Measurements from ENCODE around the gene ARHGEF10L. TPM values are rescaled to one million over a fixed set of nuclear protein-coding genes. Genes with fewer than 3 reads are reported as not detected.

ARHGEF10L gene
- total and polyA plus RNA-seq, 8 donors, result 16.8 to 39.6 (median 21.1) TPM

DNA sequence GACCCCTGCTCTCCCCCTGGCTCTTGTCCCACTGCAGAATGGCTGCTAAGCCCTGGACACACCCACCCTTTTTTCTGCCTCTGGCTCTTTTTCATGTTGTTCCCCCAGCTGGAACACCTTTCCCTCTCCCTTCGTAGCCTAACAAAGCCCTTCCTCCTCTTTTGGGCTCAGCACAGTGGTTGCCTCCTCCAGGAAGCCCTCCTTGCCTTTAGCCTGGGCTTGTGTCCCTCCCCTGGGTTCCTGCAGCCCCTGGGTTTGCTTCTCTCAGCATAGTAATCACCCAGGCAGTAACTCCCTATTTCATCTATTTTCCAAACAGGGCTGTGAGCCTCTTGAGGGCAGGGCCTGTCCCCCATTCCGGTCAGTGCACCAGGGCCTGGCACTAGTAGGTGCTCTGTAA, 195.8 kb downstream of the ARHGEF10L start:
- H3K4me3 ChIP-seq, result no peak overlapping the region
- TF ChIP-seq CTCF (IDR thresholded peaks at IDR 0.05), result no peak
- no peaks in the 10 kb centered on the region for H3K36me3 ChIP-seq
- H3K9me3 ChIP-seq, result no peaks in the 10 kb centered on the region
- DNase-seq (no peak), ATAC-seq (no peak)
- no peaks in the 10 kb centered on the region for H3K4me1 ChIP-seq
- H3K27me3 ChIP-seq, result peaks cover 0 to 48% of the 10 kb centered on the region in 2 donors
- no peak overlapping the region for H3K27ac ChIP-seq
- intact Hi-C loops (cut with DNase I), result no loop called here

DNA sequence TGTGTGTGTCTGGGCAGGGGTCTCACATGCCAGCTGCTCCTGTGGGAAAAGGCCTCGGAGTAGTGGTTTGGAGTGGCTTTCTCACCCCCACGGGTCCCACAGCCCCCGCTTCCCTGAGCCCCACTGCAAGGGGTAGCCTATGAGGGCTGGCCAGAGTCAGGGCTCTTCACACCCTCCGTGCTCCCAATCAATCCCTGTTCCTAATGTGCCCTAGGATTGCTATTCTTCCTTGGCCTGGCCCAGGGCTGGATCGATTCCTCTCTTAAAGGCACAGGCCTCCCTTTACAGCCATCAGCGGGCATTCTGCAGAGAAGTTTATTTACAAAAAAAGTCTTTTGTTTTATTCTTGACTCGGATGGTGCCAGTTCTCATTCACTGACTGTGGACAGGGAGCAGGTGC, 196.3 kb downstream of the ARHGEF10L start:
- H3K27me3 ChIP-seq, result peaks cover 0 to 53% of the 10 kb centered on the region in 2 donors
- H3K36me3 ChIP-seq, result no peaks in the 10 kb centered on the region
- no peak overlapping the region for H3K4me3 ChIP-seq
- no peaks in the 10 kb centered on the region for H3K4me1 ChIP-seq
- DNase-seq (no peak), ATAC-seq (no peak)
- no peak for TF ChIP-seq CTCF (IDR thresholded peaks at IDR 0.05)
- H3K9me3 ChIP-seq, result no peaks in the 10 kb centered on the region
- intact Hi-C loops (cut with DNase I), result no loop called here
- H3K27ac ChIP-seq, result no peak overlapping the region

- DNase-seq (no peak), ATAC-seq (no peak)
- intact Hi-C loops (cut with DNase I), result no loop called here
- Histone ChIP-seq H3K27me3 (peaks cover 0 to 56% of the 10 kb centered on the region in 2 donors), H3K27ac (no peak overlapping the region), H3K36me3 (no peaks in the 10 kb centered on the region), H3K9me3 (no peaks in the 10 kb centered on the region), H3K4me1 (no peaks in the 10 kb centered on the region), H3K4me3 (no peak overlapping the region)
- TF ChIP-seq CTCF (IDR thresholded peaks at IDR 0.05), result no peak
Observed at GRCh38 chr1:17736625-17737024, 197.1 kb downstream of the ARHGEF10L start.

DNA sequence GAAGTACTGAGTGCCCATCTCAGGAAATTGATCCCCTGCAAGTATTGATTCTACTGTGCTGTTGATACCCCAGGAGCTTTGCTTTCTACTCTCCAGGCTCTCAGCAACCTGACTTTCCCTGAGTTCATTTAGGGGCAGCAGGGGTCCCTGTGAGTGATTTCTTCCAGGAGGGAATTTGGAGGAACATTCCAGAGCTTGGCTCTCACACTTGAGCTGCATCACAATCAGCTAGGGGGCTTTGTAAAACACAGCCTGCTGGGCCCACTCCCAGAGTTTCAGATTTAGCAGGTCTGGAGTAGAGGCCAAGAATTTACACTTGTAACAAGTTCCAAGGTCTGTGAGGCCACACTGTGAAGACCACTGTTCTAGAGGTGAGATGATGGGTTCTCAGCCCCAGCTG, 199.6 kb downstream of the ARHGEF10L start:
- Histone ChIP-seq H3K9me3 (no peaks in the 10 kb centered on the region), H3K27me3 (peaks cover 0 to 69% of the 10 kb centered on the region in 2 donors), H3K36me3 (no peaks in the 10 kb centered on the region), H3K4me3 (no peak overlapping the region), H3K27ac (no peak overlapping the region), H3K4me1 (no peaks in the 10 kb centered on the region)
- DNase-seq (no peak), ATAC-seq (no peak)
- TF ChIP-seq CTCF (IDR thresholded peaks at IDR 0.05), result no peak
- intact Hi-C loops (cut with DNase I), result no loop called here

DNA sequence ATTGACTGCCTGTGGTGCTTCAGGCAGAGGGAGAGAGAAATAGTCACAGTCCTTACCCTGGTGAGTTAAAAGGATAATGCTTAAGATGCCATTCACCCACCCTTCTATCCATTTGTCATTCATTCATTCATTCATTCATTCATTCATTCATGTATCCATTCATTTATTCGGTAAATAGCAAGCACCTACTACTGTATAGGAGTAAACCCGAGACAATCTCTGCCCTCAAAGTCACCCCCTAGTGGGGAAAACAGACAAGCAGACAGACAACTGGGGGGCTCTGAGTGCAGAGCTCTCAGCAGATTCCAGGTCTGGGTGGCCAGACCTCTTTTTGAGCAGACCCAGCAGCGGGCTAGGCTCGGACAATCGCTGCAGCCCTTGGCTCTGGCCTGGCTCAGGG, 201.6 kb downstream of the ARHGEF10L start:
- ATAC-seq, result no peak
- no peak overlapping the region for H3K4me3 ChIP-seq
- H3K27ac ChIP-seq, result no peak overlapping the region
- TF ChIP-seq CTCF (IDR thresholded peaks at IDR 0.05), result no peak
- no peak for DNase-seq
- peaks cover 0 to 61% of the 10 kb centered on the region in 2 donors for H3K27me3 ChIP-seq
- no peaks in the 10 kb centered on the region for H3K9me3 ChIP-seq
- no peaks in the 10 kb centered on the region for H3K4me1 ChIP-seq
- H3K36me3 ChIP-seq, result no peaks in the 10 kb centered on the region
- intact Hi-C loops (cut with DNase I), result no loop called here
